Measurements from ENCODE around the gene RPL28. TPM values are rescaled to one million over a fixed set of nuclear protein-coding genes. Genes with fewer than 3 reads are reported as not detected.

Gene RPL28
- total RNA-seq, 4 donors from 2014 or later = 466 to 875 (median 590) TPM

GRCh38 chr19:55441692-55442321 is 56.1 kb downstream of the RPL28 start:
- no peak for DNase-seq (ENCODE audit: low spot score in 2 of 2)
- H3K4me3 ChIP-seq (ENCODE audit: low read depth, poor library complexity, severe bottlenecking) = no peak overlapping the region
- TF ChIP-seq CTCF (IDR thresholded peaks at IDR 0.05) (no peak), POLR2A (IDR thresholded peaks at IDR 0.05) (no peak)
- intact Hi-C loops (cut with DNase I; ENCODE audit: low total_unique reads) = no loop called here
- WGBS, 2 donors = 3 to 5% methylated on average over 22 to 35 of the region's 39 CpGs

- intact Hi-C loops (cut with DNase I; ENCODE audit: low total_unique reads) = no loop called here
- TF ChIP-seq POLR2A (IDR thresholded peaks at IDR 0.05) (no peak), CTCF (IDR thresholded peaks at IDR 0.05) (no peak)
- DNase-seq (ENCODE audit: low spot score in 2 of 2) = no peak
- WGBS, 2 donors = 1 to 2% methylated on average over 17 of the region's 72 CpGs
- H3K4me3 ChIP-seq (ENCODE audit: low read depth, poor library complexity, severe bottlenecking) = no peak overlapping the region
These were observed 56.7 kb downstream of the RPL28 start for GRCh38 chr19:55442372-55442961.

DNA sequence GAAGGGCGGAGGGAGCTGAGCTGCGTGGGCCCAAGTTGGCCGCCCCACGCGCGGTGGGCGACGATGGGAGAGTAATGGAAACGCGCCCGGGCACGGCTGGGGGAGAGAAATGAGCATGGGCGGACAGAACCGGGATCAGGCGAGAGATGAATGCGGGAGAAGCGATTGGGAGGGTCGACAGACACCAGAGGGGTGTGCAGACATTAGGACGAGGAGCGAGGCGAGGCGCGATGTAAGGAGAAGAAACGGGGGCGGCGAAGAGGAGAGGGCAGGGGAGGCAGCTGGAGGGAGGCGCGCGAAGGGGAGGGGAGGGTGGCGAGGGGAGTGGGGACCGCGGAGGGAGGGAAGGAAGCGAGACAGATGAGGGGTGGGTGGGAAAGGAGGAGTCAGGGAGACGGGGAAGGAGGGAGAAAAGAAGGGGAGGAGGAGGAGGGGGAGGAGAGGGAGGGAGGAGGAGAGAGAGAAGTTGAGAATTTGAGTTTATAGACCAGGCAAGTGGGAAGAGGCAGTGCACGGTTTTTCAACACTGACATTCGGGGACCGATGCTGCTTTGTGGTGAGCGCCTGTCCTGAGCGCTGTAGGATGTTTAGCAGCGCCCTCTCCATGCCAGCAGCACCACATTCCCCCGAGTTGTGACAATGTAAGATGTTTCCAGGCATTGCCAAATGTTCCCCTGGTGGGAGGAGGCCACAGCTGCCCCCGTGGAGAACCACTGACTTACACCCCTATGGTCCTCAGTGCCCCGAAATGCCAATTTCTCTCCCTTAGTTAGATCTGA is 57.5 kb downstream of the RPL28 start, which contains the start of gene SHISA7:
Gene SHISA7, minus strand, starts transcription at position 256 of the 779 bp plus-strand sequence. CDS start 437 bp downstream, outside the sequence.
- WGBS, 2 donors = 1% methylated on average over 43 of the region's 43 CpGs
- no peak for DNase-seq (ENCODE audit: low spot score in 2 of 2)
- intact Hi-C loops (cut with DNase I; ENCODE audit: low total_unique reads) = no loop called here
- no peak within 1 kb of the TSS for H3K4me3 ChIP-seq (ENCODE audit: low read depth, poor library complexity, severe bottlenecking)
- no peak for TF ChIP-seq CTCF (IDR thresholded peaks at IDR 0.05)
- TF ChIP-seq POLR2A (IDR thresholded peaks at IDR 0.05) = no peak

- WGBS, 2 donors = 29 to 44% methylated on average over 18 of the region's 18 CpGs
- no peak for DNase-seq (ENCODE audit: low spot score in 2 of 2)
- TF ChIP-seq CTCF (IDR thresholded peaks at IDR 0.05) = no peak
- no peak for TF ChIP-seq POLR2A (IDR thresholded peaks at IDR 0.05)
- no peak overlapping the region for H3K4me3 ChIP-seq (ENCODE audit: low read depth, poor library complexity, severe bottlenecking)
- intact Hi-C loops (cut with DNase I; ENCODE audit: low total_unique reads) = no loop called here
These were observed 58.2 kb downstream of the RPL28 start for GRCh38 chr19:55443824-55444480.

DNA sequence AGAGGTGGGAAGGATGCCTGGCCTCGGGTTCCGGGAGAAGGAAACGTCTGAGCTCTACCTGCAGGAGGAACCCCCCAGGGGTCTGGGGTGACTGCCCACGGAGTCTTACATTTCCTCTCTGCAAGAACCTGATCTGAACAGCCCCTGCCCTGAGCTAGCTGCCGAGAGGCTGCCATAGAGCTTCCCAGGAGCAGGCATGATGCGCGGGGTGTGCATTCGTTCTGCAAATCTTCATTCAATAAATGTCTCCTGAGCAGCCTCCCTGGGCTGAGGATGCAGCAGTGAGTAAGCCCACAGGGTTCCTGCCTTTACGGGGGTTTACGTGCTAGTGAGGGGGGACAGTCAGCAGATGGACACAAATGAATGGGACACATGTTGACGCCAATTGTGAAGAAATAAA is 58.9 kb downstream of the RPL28 start:
- intact Hi-C loops (cut with DNase I; ENCODE audit: low total_unique reads) = no loop called here

More for the DNA sequence above, 58.9 kb downstream of the RPL28 start:
- no peak overlapping the region for H3K4me3 ChIP-seq (ENCODE audit: low read depth, poor library complexity, severe bottlenecking)
- 35 to 47% methylated on average over 10 of the region's 11 CpGs for WGBS, 2 donors
- no peak for DNase-seq (ENCODE audit: low spot score in 2 of 2)
- TF ChIP-seq POLR2A (IDR thresholded peaks at IDR 0.05) (no peak), CTCF (IDR thresholded peaks at IDR 0.05) (no peak)
